Skeletal muscle satellite cell (primary cell): ENCODE data around the gene FOXI2.

Source experiments
- H3K27me3 ChIP-seq: 2 replicates; pipeline ENCODE4 v1.7.0; 2013; ENCODE audit warnings: low read length; ENCODE audit not compliant: control insufficient read depth, insufficient read depth
- H3K36me3 ChIP-seq: 2 replicates; pipeline ENCODE4 v1.7.0; 2013; ENCODE audit warnings: mild to moderate bottlenecking, control low read depth, low read length; ENCODE audit not compliant: insufficient read depth
- H3K4me1 ChIP-seq: 2 replicates; pipeline ENCODE4 v1.7.0; 2013; ENCODE audit warnings: low read length; ENCODE audit not compliant: control insufficient read depth, insufficient read depth
- H3K4me2 ChIP-seq: 2 replicates; pipeline ENCODE4 v1.7.0; 2013; ENCODE audit warnings: mild to moderate bottlenecking, low read length
- H3K4me3 ChIP-seq: 2 replicates; pipeline ENCODE4 v1.7.0; 2013; ENCODE audit warnings: low read length
- H3K9ac ChIP-seq: 2 replicates; pipeline ENCODE4 v1.7.0; 2013; ENCODE audit warnings: mild to moderate bottlenecking, low read depth, low read length, moderate library complexity
- H3K9me3 ChIP-seq: replicated peaks from 2 replicates; pipeline ENCODE4 v1.7.0; 2013; ENCODE audit warnings: mild to moderate bottlenecking, control low read depth, low read length

FOXI2 gene

GRCh38 chr10:127720903-127721302, 16.1 kb upstream of the FOXI2 start:
- no peak overlapping the region for H3K9ac ChIP-seq
- no peak overlapping the region for H3K4me3 ChIP-seq
- no peak overlapping the region for H3K4me2 ChIP-seq
- H3K4me1 ChIP-seq: no peaks in the 10 kb centered on the region
- no peaks in the 10 kb centered on the region for H3K9me3 ChIP-seq
- H3K36me3 ChIP-seq: no peaks in the 10 kb centered on the region
- H3K27me3 ChIP-seq: no peaks in the 10 kb centered on the region

DNA sequence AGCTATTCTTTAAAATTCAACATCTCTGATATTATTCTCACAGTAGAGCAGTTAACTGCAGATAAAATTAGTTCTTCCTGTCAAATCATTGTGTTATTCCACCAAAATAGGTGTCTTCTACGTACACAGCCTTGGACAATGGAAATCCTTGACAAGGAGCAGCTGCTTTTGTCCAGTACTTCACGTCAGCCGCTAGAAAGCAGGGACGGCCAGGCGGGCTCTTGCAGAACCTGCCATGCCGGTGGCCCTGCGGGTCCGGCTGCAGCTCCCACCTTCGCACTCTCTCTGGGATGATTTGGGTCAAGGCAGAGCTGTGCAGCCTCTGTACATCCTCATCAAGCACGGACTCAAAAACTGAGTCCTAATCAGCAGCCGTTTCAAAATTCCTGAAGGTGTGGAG, 2.2 kb upstream of the FOXI2 start:
- Histone ChIP-seq H3K4me3 (no peak overlapping the region), H3K27me3 (peaks cover 32% of the 10 kb centered on the region)

DNA sequence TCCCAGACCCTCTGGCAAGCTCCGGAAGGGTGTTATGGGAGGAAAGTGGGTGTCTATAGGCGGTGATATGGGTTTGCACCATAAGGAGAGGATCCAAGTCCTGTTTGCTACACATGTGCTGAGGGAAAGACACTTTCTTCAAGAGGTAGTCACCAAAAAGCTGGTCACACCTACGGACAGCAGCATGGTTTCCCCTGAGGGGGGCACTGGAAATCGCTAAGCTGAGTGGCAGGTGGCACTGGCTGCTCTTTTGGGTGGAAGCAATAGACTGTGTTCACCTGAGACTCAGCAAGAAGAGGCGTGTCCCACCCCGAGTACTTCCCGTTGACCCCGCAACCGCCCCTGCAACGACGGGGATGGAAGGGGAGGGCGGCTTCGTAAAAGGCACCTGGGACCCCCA, 1.8 kb upstream of the FOXI2 start:
- Histone ChIP-seq H3K4me1 (no peaks in the 10 kb centered on the region), H3K27me3 (peaks cover 32% of the 10 kb centered on the region), H3K4me3 (no peak overlapping the region), H3K36me3 (no peaks in the 10 kb centered on the region), H3K4me2 (no peak overlapping the region), H3K9ac (no peak overlapping the region), H3K9me3 (no peaks in the 10 kb centered on the region)

More for the DNA sequence above, 2.2 kb upstream of the FOXI2 start:
- Histone ChIP-seq H3K4me1 (no peaks in the 10 kb centered on the region), H3K36me3 (no peaks in the 10 kb centered on the region), H3K9me3 (no peaks in the 10 kb centered on the region), H3K4me2 (no peak overlapping the region), H3K9ac (no peak overlapping the region)

DNA sequence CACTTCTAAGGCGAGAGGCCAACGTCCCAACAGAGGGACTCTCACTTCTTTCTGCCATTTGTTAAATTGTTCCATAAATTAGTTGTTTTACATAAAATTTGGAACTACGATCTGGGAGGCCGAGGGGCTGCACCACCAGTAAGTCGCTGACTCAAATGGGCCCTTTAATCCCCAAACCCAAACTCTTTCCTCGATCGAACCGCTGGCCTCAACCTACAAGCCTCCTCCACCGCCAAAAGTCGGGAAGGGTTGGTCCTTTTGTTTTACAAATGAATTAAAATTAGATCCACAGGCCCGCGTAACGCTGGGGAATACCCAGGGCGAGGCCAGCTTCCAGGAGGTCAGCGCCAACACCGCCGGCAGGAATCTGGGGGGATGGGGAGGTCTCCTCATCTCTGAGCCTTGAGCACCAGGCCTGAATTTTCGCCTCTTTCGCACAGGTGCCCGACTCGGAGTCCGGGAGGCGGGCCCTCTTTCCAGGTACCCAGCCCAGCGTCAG, 1.2 kb upstream of the FOXI2 start:
- Histone ChIP-seq H3K9ac (no peak overlapping the region), H3K9me3 (no peaks in the 10 kb centered on the region), H3K36me3 (no peaks in the 10 kb centered on the region), H3K4me1 (no peaks in the 10 kb centered on the region), H3K27me3 (peaks cover 32% of the 10 kb centered on the region), H3K4me3 (no peak overlapping the region), H3K4me2 (no peak overlapping the region)

DNA sequence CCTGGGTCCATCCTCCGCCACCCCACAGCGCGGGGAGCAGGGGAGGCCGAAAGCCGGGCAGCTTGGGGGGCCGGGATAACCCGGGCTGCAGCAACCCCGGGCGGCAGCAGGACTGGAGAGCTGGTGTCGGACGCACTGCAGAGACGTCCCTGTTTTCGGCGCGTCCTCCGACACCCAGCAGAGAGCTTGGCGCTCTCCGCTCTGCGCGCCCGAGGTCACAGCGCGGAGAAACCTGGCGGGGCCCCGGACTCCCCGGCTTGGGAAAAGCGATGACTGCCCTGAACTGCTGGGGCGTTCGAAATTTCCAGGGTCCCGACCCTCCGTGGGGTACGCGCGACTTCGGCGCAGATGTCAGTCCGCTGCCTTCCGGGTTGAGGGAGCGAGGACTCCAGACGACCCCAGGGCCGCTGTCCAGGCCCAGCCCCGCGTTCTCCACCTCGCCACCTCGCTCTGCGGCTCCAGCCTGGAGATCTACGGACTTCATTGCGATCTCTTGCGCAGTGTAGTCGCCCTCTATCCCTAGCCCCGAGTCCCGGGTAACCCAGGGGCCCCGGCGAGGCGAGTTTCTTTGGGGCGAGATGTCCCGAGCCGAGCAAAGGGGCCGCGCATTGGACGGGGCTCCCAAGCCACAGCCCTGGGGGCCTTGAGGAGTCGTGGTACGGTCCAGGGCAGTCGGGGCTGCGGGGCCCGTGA, 617 bp upstream of the FOXI2 start:
- Histone ChIP-seq H3K9ac (no peak overlapping the region), H3K9me3 (no peaks in the 10 kb centered on the region), H3K36me3 (no peaks in the 10 kb centered on the region), H3K27me3 (peaks cover 32% of the 10 kb centered on the region), H3K4me3 (no peak overlapping the region), H3K4me2 (no peak overlapping the region), H3K4me1 (no peaks in the 10 kb centered on the region)

- Histone ChIP-seq H3K4me1 (no peaks in the 10 kb centered on the region), H3K4me2 (no peak overlapping the region), H3K9me3 (no peaks in the 10 kb centered on the region), H3K36me3 (no peaks in the 10 kb centered on the region), H3K9ac (no peak overlapping the region), H3K27me3 (peaks cover 32% of the 10 kb centered on the region), H3K4me3 (no peak overlapping the region)
These were observed 852 bp downstream of the FOXI2 start for GRCh38 chr10:127737563-127738511.

DNA sequence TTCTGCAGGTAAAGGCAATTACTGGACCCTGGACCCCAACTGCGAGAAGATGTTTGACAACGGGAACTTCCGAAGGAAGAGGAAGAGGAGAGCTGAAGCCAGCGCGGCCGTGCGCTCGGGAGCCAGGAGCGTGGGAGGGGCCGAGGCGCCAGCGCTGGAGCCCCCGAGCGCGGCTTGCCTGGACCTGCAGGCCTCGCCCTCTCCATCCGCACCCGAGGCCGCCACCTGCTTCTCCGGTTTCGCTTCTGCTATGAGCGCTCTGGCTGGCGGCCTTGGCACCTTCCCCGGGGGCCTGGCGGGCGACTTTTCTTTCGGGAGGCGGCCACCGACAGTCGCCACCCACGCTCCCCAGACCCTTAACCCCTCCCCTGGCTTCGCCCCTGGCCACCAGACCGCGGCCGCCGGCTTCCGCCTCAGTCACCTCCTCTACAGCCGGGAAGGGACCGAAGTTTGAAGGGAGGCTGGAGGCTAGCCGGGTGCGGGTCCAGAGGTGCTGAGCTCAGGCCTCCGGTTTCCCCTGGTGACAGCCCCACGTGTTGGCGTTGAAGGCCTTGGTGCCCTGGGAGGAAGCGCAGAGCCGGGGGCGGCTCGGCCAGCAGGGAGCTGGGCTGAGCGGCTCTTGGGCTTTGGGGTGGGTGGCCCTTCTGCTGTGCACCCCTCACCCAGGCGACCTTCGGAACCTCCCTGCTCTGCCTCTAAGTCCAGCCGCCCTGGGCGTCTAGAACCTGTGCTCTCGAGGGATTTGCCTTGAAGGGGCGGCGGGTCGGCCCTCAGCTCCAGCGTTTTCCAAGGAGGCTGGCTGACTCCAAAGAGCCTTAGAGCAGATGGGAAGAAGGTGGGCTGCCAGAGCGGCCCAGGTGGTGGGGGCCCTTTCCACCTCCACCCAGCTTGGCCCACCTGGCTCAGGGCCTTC, 1.8 kb downstream of the FOXI2 start:
- H3K9ac ChIP-seq: no peak overlapping the region
- no peak overlapping the region for H3K4me3 ChIP-seq
- H3K9me3 ChIP-seq: no peaks in the 10 kb centered on the region
- H3K27me3 ChIP-seq: peaks cover 27% of the 10 kb centered on the region
- no peaks in the 10 kb centered on the region for H3K36me3 ChIP-seq
- no peaks in the 10 kb centered on the region for H3K4me1 ChIP-seq
- no peak overlapping the region for H3K4me2 ChIP-seq

DNA sequence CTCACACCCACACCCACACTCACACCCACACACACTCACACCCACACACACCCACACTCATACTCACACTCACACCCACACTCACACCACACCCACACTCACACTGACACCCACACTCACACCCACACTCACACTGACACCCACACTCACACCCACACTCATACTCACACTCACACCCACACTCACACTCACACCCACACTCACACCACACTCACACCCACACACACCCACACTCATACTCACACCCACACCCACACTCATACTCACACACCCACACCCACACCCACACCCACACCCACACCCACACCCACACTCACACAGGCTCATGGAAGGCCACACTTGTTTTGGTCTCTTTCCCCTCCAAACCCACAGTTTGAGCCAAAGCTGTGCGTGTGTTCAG, 2.9 kb downstream of the FOXI2 start:
- peaks cover 23% of the 10 kb centered on the region for H3K27me3 ChIP-seq
- H3K36me3 ChIP-seq: no peaks in the 10 kb centered on the region
- no peak overlapping the region for H3K9ac ChIP-seq
- H3K4me2 ChIP-seq: no peak overlapping the region
- H3K9me3 ChIP-seq: no peaks in the 10 kb centered on the region
- no peaks in the 10 kb centered on the region for H3K4me1 ChIP-seq
- H3K4me3 ChIP-seq: no peak overlapping the region

DNA sequence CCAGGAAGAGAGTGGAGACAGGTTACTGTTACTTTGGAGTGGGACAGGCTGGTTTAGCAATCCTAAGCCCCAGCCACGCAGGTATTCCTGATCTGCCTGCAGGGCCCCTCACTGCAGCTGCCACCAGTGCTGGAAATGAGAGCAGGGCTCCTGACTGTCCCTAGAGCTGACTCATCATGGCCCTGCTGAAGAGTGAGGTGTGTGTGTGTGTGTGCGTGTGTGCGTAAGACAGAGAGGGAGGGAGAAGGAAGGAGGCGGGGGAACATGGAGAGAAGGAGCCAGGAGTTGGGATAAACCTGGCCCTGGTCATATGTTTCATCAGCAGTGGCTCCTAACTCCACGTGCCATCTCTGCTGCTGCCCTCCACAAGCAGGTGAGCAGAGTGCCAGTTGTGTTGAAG, 3.6 kb downstream of the FOXI2 start:
- peaks cover 17% of the 10 kb centered on the region for H3K27me3 ChIP-seq
- H3K36me3 ChIP-seq: no peaks in the 10 kb centered on the region
- H3K4me3 ChIP-seq: no peak overlapping the region
- no peak overlapping the region for H3K4me2 ChIP-seq
- no peaks in the 10 kb centered on the region for H3K4me1 ChIP-seq
- no peak overlapping the region for H3K9ac ChIP-seq
- no peaks in the 10 kb centered on the region for H3K9me3 ChIP-seq

DNA sequence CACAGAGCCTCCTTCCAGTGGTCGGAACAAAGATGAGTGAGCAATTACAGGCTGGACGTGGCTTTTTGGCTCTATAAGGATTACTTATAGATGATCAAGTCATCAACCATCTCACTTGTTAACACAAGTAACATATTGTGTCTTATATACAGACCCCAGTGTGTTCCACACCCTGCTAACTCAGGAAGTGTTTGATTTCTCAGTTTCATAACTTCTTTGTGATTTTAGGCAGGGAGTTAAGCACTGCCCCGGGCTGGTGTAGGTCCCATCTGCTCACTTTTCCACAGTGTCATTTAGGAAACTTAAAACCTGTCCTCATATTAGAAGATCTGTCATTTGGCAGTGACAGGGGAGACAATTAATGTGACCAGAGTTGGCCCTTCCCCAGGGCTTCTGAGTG, 6.2 kb downstream of the FOXI2 start:
- Histone ChIP-seq H3K4me3 (no peak overlapping the region), H3K9me3 (no peaks in the 10 kb centered on the region), H3K4me2 (no peak overlapping the region), H3K9ac (no peak overlapping the region), H3K36me3 (no peaks in the 10 kb centered on the region), H3K27me3 (peaks cover 3% of the 10 kb centered on the region), H3K4me1 (no peaks in the 10 kb centered on the region)

DNA sequence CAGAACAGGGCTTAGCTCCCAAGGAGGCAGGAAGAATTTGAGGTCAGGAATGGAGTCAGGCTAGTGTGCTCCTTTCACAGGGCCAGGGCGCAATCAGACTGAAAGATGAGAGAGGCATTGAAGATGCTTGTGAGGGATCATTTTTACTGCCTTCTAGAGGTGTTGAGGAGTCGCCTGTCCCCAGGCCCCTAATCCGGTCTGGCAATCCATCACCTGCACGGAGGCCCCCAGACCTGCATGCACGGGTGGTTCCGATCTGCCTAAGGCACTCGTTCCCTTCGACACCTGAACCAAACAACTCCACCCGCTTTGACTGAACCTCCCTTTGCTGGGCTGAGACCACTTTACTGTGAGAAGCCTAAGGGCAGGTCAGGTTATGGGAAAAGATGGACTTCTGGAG, 8.0 kb downstream of the FOXI2 start:
- Histone ChIP-seq H3K4me2 (no peak overlapping the region), H3K4me3 (no peak overlapping the region), H3K9me3 (no peaks in the 10 kb centered on the region), H3K27me3 (no peaks in the 10 kb centered on the region), H3K36me3 (no peaks in the 10 kb centered on the region), H3K4me1 (no peaks in the 10 kb centered on the region), H3K9ac (no peak overlapping the region)
